Caki2 (cell line): ENCODE measurements around the gene ADAT2. TPM values are rescaled to one million over a fixed set of nuclear protein-coding genes. Genes with fewer than 3 reads are reported as not detected.
A peak's percentile ranks its signal among the peaks of the same experiment; 100 is the strongest.

Experiments
- DNase-seq: peaks from one replicate; pipeline ENCODE4 v3.0.0-alpha.2; 2015; ENCODE audit warnings: low read depth
- in situ Hi-C: cut with HindIII; loops from 2 replicates; pipeline ENCODE4 v1.10.0; 2016; ENCODE audit warnings: low sequenced_read_pairs, low pct_unique_long_range_greater_than_20kb, mixed read lengths
- total RNA-seq: library from RNA; depleted of rRNA; stranded (reverse); fragments of >200 nt; shearing (Covaris generic); gene quantifications from 2 replicates; pipeline ENCODE4 v1.2.3, GENCODE V29; 2014; ENCODE audit warnings: low replicate concordance

Gene ADAT2
- total RNA-seq, 1 experiment from 2014 or later, result 2.4 TPM

GRCh38 chr6:143402721-143403336 is 47.7 kb downstream of the ADAT2 start:
- in situ Hi-C loops, result no loop called here
- DNase-seq, result no peak

GRCh38 chr6:143401636-143402370 is 48.7 kb downstream of the ADAT2 start:
- DNase-seq, result no peak
- in situ Hi-C loops, result no loop called here

- no peak for DNase-seq
- in situ Hi-C loops, result no loop called here
These were observed 49.4 kb downstream of the ADAT2 start for GRCh38 chr6:143401068-143401446.

GRCh38 chr6:143400258-143401067 is 50.0 kb downstream of the ADAT2 start:
- in situ Hi-C loops, result no loop called here
- no peak for DNase-seq

GRCh38 chr6:143399775-143400174 is 50.7 kb downstream of the ADAT2 start:
- in situ Hi-C loops, result no loop called here
- no peak for DNase-seq

- in situ Hi-C loops, result no loop called here
These were observed 51.3 kb downstream of the ADAT2 start for GRCh38 chr6:143399176-143399575.

GRCh38 chr6:143397227-143398222 is 53.0 kb downstream of the ADAT2 start:
- in situ Hi-C loops, result no loop called here
- peak; percentile 43 for DNase-seq

More at GRCh38 chr6:143399176-143399575, 51.3 kb downstream of the ADAT2 start:
- no peak for DNase-seq

GRCh38 chr6:143396497-143397226 is 53.8 kb downstream of the ADAT2 start:
- DNase-seq, result no peak
- in situ Hi-C loops, result no loop called here

- in situ Hi-C loops, result no loop called here
- no peak for DNase-seq
These were observed 54.8 kb downstream of the ADAT2 start for GRCh38 chr6:143395699-143396098.

- in situ Hi-C loops, result no loop called here
- DNase-seq, result no peak
These were observed 56.1 kb downstream of the ADAT2 start for GRCh38 chr6:143394389-143394788.

GRCh38 chr6:143390278-143390677 is 60.2 kb downstream of the ADAT2 start:
- in situ Hi-C loops, result no loop called here
- no peak for DNase-seq

- DNase-seq, result no peak
- in situ Hi-C loops, result no loop called here
These were observed 64.9 kb downstream of the ADAT2 start for GRCh38 chr6:143385636-143386035.

GRCh38 chr6:143376861-143377260 is 73.6 kb downstream of the ADAT2 start:
- no peak for DNase-seq
- in situ Hi-C loops, result no loop called here

GRCh38 chr6:143376375-143376774 is 74.1 kb downstream of the ADAT2 start:
- in situ Hi-C loops, result no loop called here
- no peak for DNase-seq

- in situ Hi-C loops, result no loop called here
- DNase-seq, result no peak
These were observed 75.4 kb downstream of the ADAT2 start for GRCh38 chr6:143375022-143375585.

GRCh38 chr6:143374014-143374413 is 76.5 kb downstream of the ADAT2 start:
- in situ Hi-C loops, result no loop called here
- no peak for DNase-seq
